Measurements from ENCODE around the gene RIC8A. TPM values are rescaled to one million over a fixed set of nuclear protein-coding genes. Genes with fewer than 3 reads are reported as not detected.

The RIC8A gene
- total and polyA plus RNA-seq, 9 of the 15 experiments (the other 6 are each of a cell fraction or from before 2014, with no cell fraction given): 10.7 to 108 (median 72.1) TPM

GRCh38 chr11:236774-237767 lies 29.6 kb downstream of the RIC8A start, which contains the start of gene PSMD13 (continued):
- TF ChIP-seq E2F3 (CRISPR knock-in tag; IDR thresholded peaks at IDR 0.05) (peak; percentile 30; the same call in 1 of the 2 replicates), FOXA3 (CRISPR knock-in tag; conservative IDR thresholded peaks at IDR 0.05 in 1 of 2, IDR thresholded peaks at IDR 0.05 in 1 of 2) (no peak), CSDE1 (IDR thresholded peaks at IDR 0.05) (no peak), MEF2A (IDR thresholded peaks at IDR 0.05; ENCODE audit: control insufficient read depth, low read depth, low read length) (no peak), MTA2 (IDR thresholded peaks at IDR 0.05; ENCODE audit: low read depth) (no peak), TSC22D4 (tag; IDR thresholded peaks at IDR 0.05) (no peak), ZC3H8 (IDR thresholded peaks at IDR 0.05) (no peak), ZNF592 (IDR thresholded peaks at IDR 0.05) (no peak), ZNF639 (CRISPR knock-in tag; conservative IDR thresholded peaks at IDR 0.05 in 1 of 2, IDR thresholded peaks at IDR 0.05 in 1 of 2) (no peak), HDGF (IDR thresholded peaks at IDR 0.05) (no peak), MCM3 (IDR thresholded peaks at IDR 0.05) (no peak), C11orf30 (IDR thresholded peaks at IDR 0.05; ENCODE audit: low read depth) (peak; percentile 91), RFX1 (IDR thresholded peaks at IDR 0.05) (peak; percentile 93)
